DND-41 (cell line): ENCODE results near the gene IL1B.

Experiments
- EZH2 ChIP-seq: IDR thresholded peaks from 3 replicates; pipeline ENCODE4 v1.6.1; 2012; ENCODE audit warnings: borderline replicate concordance, low read depth, mild to moderate bottlenecking, moderate library complexity, low read length, inconsistent platforms; ENCODE audit not compliant: severe bottlenecking
- TF ChIP-seq, protein P1 (sequence below): IDR thresholded peaks from 2 replicates; pipeline ENCODE4 v1.5.1; 2012; ENCODE audit warnings: borderline replicate concordance, low read length, moderate library complexity, mild to moderate bottlenecking; ENCODE audit not compliant: poor library complexity, severe bottlenecking; ENCODE audit errors: extremely low read depth

DNA sequence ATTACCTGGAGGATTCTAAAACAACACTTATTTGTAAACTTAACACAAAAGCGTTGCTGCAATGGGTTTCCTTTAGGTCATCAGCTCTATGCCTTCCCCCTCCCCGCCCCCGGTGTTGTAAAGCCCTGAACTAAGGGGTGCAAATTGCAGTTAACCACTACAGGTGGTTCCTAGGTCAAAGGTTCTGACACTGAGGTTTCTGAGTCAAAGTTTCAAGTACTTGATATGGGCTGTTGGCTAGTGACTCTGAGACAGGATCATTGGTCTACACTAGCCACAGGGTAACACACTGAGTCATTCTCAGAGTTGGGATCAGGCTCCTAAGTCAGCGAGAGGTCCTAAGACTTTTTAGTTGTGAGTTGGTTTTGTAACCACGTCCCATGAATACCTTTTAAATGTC lies 15.4 kb downstream of the IL1B start:
- TF ChIP-seq, protein P1, sequence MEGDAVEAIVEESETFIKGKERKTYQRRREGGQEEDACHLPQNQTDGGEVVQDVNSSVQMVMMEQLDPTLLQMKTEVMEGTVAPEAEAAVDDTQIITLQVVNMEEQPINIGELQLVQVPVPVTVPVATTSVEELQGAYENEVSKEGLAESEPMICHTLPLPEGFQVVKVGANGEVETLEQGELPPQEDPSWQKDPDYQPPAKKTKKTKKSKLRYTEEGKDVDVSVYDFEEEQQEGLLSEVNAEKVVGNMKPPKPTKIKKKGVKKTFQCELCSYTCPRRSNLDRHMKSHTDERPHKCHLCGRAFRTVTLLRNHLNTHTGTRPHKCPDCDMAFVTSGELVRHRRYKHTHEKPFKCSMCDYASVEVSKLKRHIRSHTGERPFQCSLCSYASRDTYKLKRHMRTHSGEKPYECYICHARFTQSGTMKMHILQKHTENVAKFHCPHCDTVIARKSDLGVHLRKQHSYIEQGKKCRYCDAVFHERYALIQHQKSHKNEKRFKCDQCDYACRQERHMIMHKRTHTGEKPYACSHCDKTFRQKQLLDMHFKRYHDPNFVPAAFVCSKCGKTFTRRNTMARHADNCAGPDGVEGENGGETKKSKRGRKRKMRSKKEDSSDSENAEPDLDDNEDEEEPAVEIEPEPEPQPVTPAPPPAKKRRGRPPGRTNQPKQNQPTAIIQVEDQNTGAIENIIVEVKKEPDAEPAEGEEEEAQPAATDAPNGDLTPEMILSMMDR = no peak
- TF ChIP-seq EZH2 = no peak
